Activated naive CD8-positive, alpha-beta T cell treated with anti-CD3 and anti-CD28 coated beads for 36 hours (primary cell): Measurements from ENCODE around the gene SSNA1. TPM values are rescaled to one million over a fixed set of nuclear protein-coding genes. Genes with fewer than 3 reads are reported as not detected.
A peak's percentile ranks its signal among the peaks of the same experiment; 100 is the strongest.

Source experiments
- DNase-seq: peaks from one replicate; pipeline ENCODE4 v3.0.0; 2021
- H3K27ac Mint-ChIP-seq: one replicate; pipeline ENCODE4 v1.8.0; 2022; ENCODE audit warnings: mild to moderate bottlenecking, moderate library complexity, mixed read lengths
- H3K27me3 Mint-ChIP-seq: one replicate; pipeline ENCODE4 v1.8.0; 2022; ENCODE audit warnings: mild to moderate bottlenecking, mixed read lengths
- H3K36me3 Mint-ChIP-seq: one replicate; pipeline ENCODE4 v1.8.0; 2021; ENCODE audit warnings: mild to moderate bottlenecking, mixed read lengths
- H3K4me1 Mint-ChIP-seq: one replicate; pipeline ENCODE4 v1.8.0; 2021; ENCODE audit warnings: mixed read lengths
- H3K4me3 Mint-ChIP-seq: one replicate; pipeline ENCODE4 v1.8.0; 2022; ENCODE audit warnings: mild to moderate bottlenecking, moderate library complexity, mixed read lengths
- H3K9me3 Mint-ChIP-seq: one replicate; pipeline ENCODE4 v1.8.0; 2022; ENCODE audit warnings: mixed read lengths
- total RNA-seq, 2 experiments: library from RNA; stranded (reverse); gene quantifications; one replicate each; pipeline ENCODE4 v1.2.3, GENCODE V29; 2021

Gene SSNA1
- total RNA-seq, 2 experiments from 2014 or later: 78.1 to 80.1 TPM

- H3K4me3 Mint-ChIP-seq: no peak overlapping the region
- peaks cover 21% of the 10 kb centered on the region for H3K27me3 Mint-ChIP-seq
- DNase-seq: no peak
- no peaks in the 10 kb centered on the region for H3K4me1 Mint-ChIP-seq
- no peaks in the 10 kb centered on the region for H3K36me3 Mint-ChIP-seq
- H3K27ac Mint-ChIP-seq: no peak overlapping the region
- no peaks in the 10 kb centered on the region for H3K9me3 Mint-ChIP-seq
These were observed 39.8 kb upstream of the SSNA1 start for GRCh38 chr9:137148661-137149060.

GRCh38 chr9:137149363-137149762, 39.1 kb upstream of the SSNA1 start:
- DNase-seq: no peak
- no peaks in the 10 kb centered on the region for H3K36me3 Mint-ChIP-seq

GRCh38 chr9:137149942-137150616, 38.4 kb upstream of the SSNA1 start:
- no peaks in the 10 kb centered on the region for H3K9me3 Mint-ChIP-seq
- H3K36me3 Mint-ChIP-seq: no peaks in the 10 kb centered on the region
- no peaks in the 10 kb centered on the region for H3K4me1 Mint-ChIP-seq
- no peak for DNase-seq
- no peak overlapping the region for H3K27ac Mint-ChIP-seq
- H3K27me3 Mint-ChIP-seq: peaks cover 12% of the 10 kb centered on the region
- no peak overlapping the region for H3K4me3 Mint-ChIP-seq

More at GRCh38 chr9:137149363-137149762, 39.1 kb upstream of the SSNA1 start:
- H3K4me3 Mint-ChIP-seq: no peak overlapping the region
- peaks cover 14% of the 10 kb centered on the region for H3K27me3 Mint-ChIP-seq
- H3K4me1 Mint-ChIP-seq: no peaks in the 10 kb centered on the region
- no peaks in the 10 kb centered on the region for H3K9me3 Mint-ChIP-seq
- no peak overlapping the region for H3K27ac Mint-ChIP-seq

GRCh38 chr9:137150617-137151457, 37.6 kb upstream of the SSNA1 start:
- H3K27ac Mint-ChIP-seq: peak overlapping the region; percentile 70
- peaks cover 17% of the 10 kb centered on the region for H3K27me3 Mint-ChIP-seq
- peak; percentile 70 for DNase-seq
- H3K4me3 Mint-ChIP-seq: no peak overlapping the region
- no peaks in the 10 kb centered on the region for H3K4me1 Mint-ChIP-seq
- H3K36me3 Mint-ChIP-seq: no peaks in the 10 kb centered on the region
- H3K9me3 Mint-ChIP-seq: no peaks in the 10 kb centered on the region

GRCh38 chr9:137152844-137153405, 35.6 kb upstream of the SSNA1 start:
- Mint-ChIP-seq H3K9me3 (no peaks in the 10 kb centered on the region), H3K27ac (no peak overlapping the region), H3K36me3 (no peaks in the 10 kb centered on the region), H3K4me3 (no peak overlapping the region), H3K27me3 (peaks cover 17% of the 10 kb centered on the region), H3K4me1 (no peaks in the 10 kb centered on the region)
- DNase-seq: no peak

- Mint-ChIP-seq H3K27ac (no peak overlapping the region), H3K9me3 (no peaks in the 10 kb centered on the region), H3K27me3 (peaks cover 55% of the 10 kb centered on the region), H3K36me3 (no peaks in the 10 kb centered on the region), H3K4me3 (peak overlapping the region; percentile 11), H3K4me1 (peaks cover 13% of the 10 kb centered on the region)
- DNase-seq: peak; percentile 66
These were observed 31.7 kb upstream of the SSNA1 start for GRCh38 chr9:137156567-137157375.

GRCh38 chr9:137157618-137158415, 30.7 kb upstream of the SSNA1 start:
- Mint-ChIP-seq H3K27ac (no peak overlapping the region), H3K4me3 (no peak overlapping the region), H3K9me3 (no peaks in the 10 kb centered on the region), H3K4me1 (peaks cover 13% of the 10 kb centered on the region), H3K36me3 (no peaks in the 10 kb centered on the region), H3K27me3 (peaks cover 59% of the 10 kb centered on the region)
- no peak for DNase-seq

GRCh38 chr9:137158625-137159024, 29.9 kb upstream of the SSNA1 start:
- Mint-ChIP-seq H3K27ac (no peak overlapping the region), H3K4me1 (peaks cover 13% of the 10 kb centered on the region), H3K36me3 (no peaks in the 10 kb centered on the region), H3K4me3 (no peak overlapping the region), H3K27me3 (peaks cover 66% of the 10 kb centered on the region), H3K9me3 (no peaks in the 10 kb centered on the region)
- no peak for DNase-seq

GRCh38 chr9:137159105-137160053, 29.1 kb upstream of the SSNA1 start:
- Mint-ChIP-seq H3K4me1 (peaks cover 13% of the 10 kb centered on the region), H3K4me3 (no peak overlapping the region), H3K27ac (no peak overlapping the region), H3K27me3 (peaks cover 70% of the 10 kb centered on the region), H3K9me3 (no peaks in the 10 kb centered on the region), H3K36me3 (no peaks in the 10 kb centered on the region)
- DNase-seq: no peak

- Mint-ChIP-seq H3K4me3 (no peak overlapping the region), H3K27me3 (peaks cover 75% of the 10 kb centered on the region), H3K27ac (no peak overlapping the region), H3K36me3 (no peaks in the 10 kb centered on the region), H3K9me3 (no peaks in the 10 kb centered on the region), H3K4me1 (peaks cover 13% of the 10 kb centered on the region)
- DNase-seq: no peak
These were observed 28.4 kb upstream of the SSNA1 start for GRCh38 chr9:137160054-137160425.

GRCh38 chr9:137160716-137161557, 27.5 kb upstream of the SSNA1 start:
- Mint-ChIP-seq H3K36me3 (no peaks in the 10 kb centered on the region), H3K9me3 (no peaks in the 10 kb centered on the region), H3K4me3 (no peak overlapping the region), H3K27ac (no peak overlapping the region), H3K27me3 (peaks cover 76% of the 10 kb centered on the region), H3K4me1 (peaks cover 13% of the 10 kb centered on the region)
- no peak for DNase-seq

GRCh38 chr9:137161558-137162486, 26.7 kb upstream of the SSNA1 start:
- peaks cover 13% of the 10 kb centered on the region for H3K4me1 Mint-ChIP-seq
- H3K27ac Mint-ChIP-seq: no peak overlapping the region
- H3K4me3 Mint-ChIP-seq: no peak overlapping the region
- no peak for DNase-seq
- no peaks in the 10 kb centered on the region for H3K36me3 Mint-ChIP-seq
- H3K27me3 Mint-ChIP-seq: peaks cover 82% of the 10 kb centered on the region
- H3K9me3 Mint-ChIP-seq: no peaks in the 10 kb centered on the region
